MM.1S (cell line): ENCODE results near the gene HSPA1L.

Experiments used
- DNase-seq: peaks from one replicate; pipeline ENCODE4 v3.0.0-alpha.2; 2015
- H2AFZ ChIP-seq: fragments of 300-600 bp; sonication (generic); 2 replicates; pipeline ENCODE4 v1.6.0; 2016; ENCODE audit warnings: antibody characterized with exemption, low read length
- H3F3A ChIP-seq: fragments of 300-600 bp; sonication (generic); 2 replicates; pipeline ENCODE4 v1.6.1; 2016; ENCODE audit warnings: mild to moderate bottlenecking, antibody characterized with exemption, low read length, moderate library complexity, mixed read lengths; ENCODE audit not compliant: insufficient read depth
- H3K27ac ChIP-seq: fragments of 300-600 bp; sonication (generic); 2 replicates; pipeline ENCODE4 v1.5.1; 2016; ENCODE audit warnings: mild to moderate bottlenecking, low read length
- H3K27me3 ChIP-seq: fragments of 300-600 bp; sonication (generic); replicated peaks from 2 replicates; pipeline ENCODE4 v1.6.0; 2016; ENCODE audit warnings: low read length; ENCODE audit not compliant: insufficient read depth
- H3K36me3 ChIP-seq: fragments of 300-600 bp; sonication (generic); replicated peaks from 2 replicates; pipeline ENCODE4 v1.6.1; 2016; ENCODE audit warnings: mild to moderate bottlenecking, low read length, mixed read lengths; ENCODE audit not compliant: insufficient read depth
- H3K4me1 ChIP-seq: fragments of 300-600 bp; sonication (generic); 2 replicates; pipeline ENCODE4 v1.6.1; 2016; ENCODE audit warnings: low read length, mixed read lengths
- H3K4me2 ChIP-seq: fragments of 300-600 bp; sonication (generic); 2 replicates; pipeline ENCODE4 v1.6.0; 2016; ENCODE audit warnings: low read depth, low read length
- H3K4me3 ChIP-seq: fragments of 300-600 bp; sonication (generic); 2 replicates; pipeline ENCODE4 v1.5.1; 2016; ENCODE audit warnings: low read length, mixed read lengths
- H3K79me2 ChIP-seq: fragments of 300-600 bp; sonication (generic); 2 replicates; pipeline ENCODE4 v1.6.1; 2016; ENCODE audit warnings: mixed run types, low read length, mixed read lengths
- H3K9ac ChIP-seq: fragments of 300-600 bp; sonication (generic); 2 replicates; pipeline ENCODE4 v1.6.1; 2016; ENCODE audit warnings: low read length, mixed read lengths
- H3K9me2 ChIP-seq: fragments of 300-600 bp; sonication (generic); replicated peaks from 2 replicates; pipeline ENCODE4 v1.6.1; 2016; ENCODE audit warnings: mild to moderate bottlenecking, low read length, mixed read lengths; ENCODE audit not compliant: insufficient read depth
- H3K9me3 ChIP-seq: fragments of 300-600 bp; sonication (generic); replicated peaks from 2 replicates; pipeline ENCODE4 v1.6.1; 2016; ENCODE audit warnings: mild to moderate bottlenecking, low read length, mixed read lengths; ENCODE audit not compliant: insufficient read depth
- H4K20me1 ChIP-seq: fragments of 300-600 bp; sonication (generic); 2 replicates; pipeline ENCODE4 v1.6.1; 2016; ENCODE audit warnings: mild to moderate bottlenecking, low read length, moderate library complexity, mixed read lengths; ENCODE audit not compliant: insufficient read depth
- CTCF ChIP-seq: fragments of 300-600 bp; sonication (generic); IDR thresholded peaks from 2 replicates; pipeline ENCODE4 v1.5.1; 2016; ENCODE audit warnings: antibody characterized with exemption, low read length, mixed read lengths
- EZH2 ChIP-seq: fragments of 300-600 bp; sonication (generic); optimal IDR thresholded peaks from 2 replicates; pipeline ENCODE3; 2017; ENCODE audit warnings: low read depth, mild to moderate bottlenecking, antibody characterized with exemption, low read length, mixed read lengths
- EZH2phosphoT487 ChIP-seq: fragments of 300-600 bp; sonication (generic); IDR thresholded peaks from 2 replicates; pipeline ENCODE4 v1.6.1; 2018; ENCODE audit warnings: antibody characterized with exemption, low read length

The HSPA1L gene

DNA sequence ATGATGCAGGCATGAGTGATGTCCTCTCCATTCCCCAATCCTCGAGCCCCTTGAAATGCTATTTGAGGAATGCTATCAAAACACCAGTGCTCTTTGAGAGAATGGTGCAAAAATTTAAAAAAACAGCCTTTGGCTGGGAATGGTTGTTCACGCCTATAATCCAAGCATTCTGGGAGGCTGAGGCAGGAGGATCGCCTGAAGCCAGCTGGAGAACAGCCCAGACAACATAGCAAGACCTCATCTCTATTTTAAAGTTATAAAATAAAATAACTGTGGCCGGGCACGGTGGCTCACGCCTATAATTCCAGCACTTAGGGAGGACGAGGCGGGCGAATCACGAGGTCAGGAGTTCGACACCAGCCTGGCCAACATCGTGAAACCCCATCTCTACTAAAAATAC, 15.3 kb downstream of the HSPA1L start:
- Histone ChIP-seq H3F3A (peaks cover 11% of the 10 kb centered on the region), H3K4me3 (no peak overlapping the region), H3K36me3 (no peaks in the 10 kb centered on the region), H4K20me1 (no peaks in the 10 kb centered on the region), H3K9me3 (no peaks in the 10 kb centered on the region), H3K79me2 (peaks cover 29% of the 10 kb centered on the region), H2AFZ (no peak overlapping the region), H3K4me2 (no peak overlapping the region), H3K4me1 (no peaks in the 10 kb centered on the region), H3K9ac (no peak overlapping the region), H3K9me2 (no peaks in the 10 kb centered on the region), H3K27ac (no peak overlapping the region), H3K27me3 (no peaks in the 10 kb centered on the region)
- TF ChIP-seq EZH2 (no peak), EZH2phosphoT487 (no peak), CTCF (no peak)
- no peak for DNase-seq

DNA sequence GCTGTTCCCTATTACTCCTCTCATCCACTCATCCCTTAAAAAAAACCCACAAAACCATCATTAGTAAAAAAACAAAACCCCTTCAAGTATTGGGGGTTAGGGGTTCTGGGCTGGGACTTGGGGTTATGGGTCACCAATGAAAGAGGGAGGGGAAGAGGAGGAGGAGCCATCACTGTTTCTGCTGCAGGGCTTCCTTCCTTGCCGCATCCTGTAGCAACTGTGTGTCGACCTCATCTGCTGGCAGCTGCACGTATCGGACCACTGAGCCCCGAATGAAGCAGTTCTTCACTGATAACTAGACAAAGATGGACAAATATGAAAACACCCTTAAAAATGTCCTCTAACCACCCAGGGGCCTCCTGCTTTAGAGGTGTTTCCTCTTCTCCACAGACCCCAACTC, 17.5 kb downstream of the HSPA1L start:
- Histone ChIP-seq H3K36me3 (no peaks in the 10 kb centered on the region), H3K4me3 (no peak overlapping the region), H3K27ac (no peak overlapping the region), H4K20me1 (no peaks in the 10 kb centered on the region), H3K9ac (no peak overlapping the region), H2AFZ (no peak overlapping the region), H3K79me2 (peaks cover 34% of the 10 kb centered on the region), H3K4me1 (peaks cover 7% of the 10 kb centered on the region), H3K9me3 (no peaks in the 10 kb centered on the region), H3K4me2 (no peak overlapping the region), H3F3A (peaks cover 16% of the 10 kb centered on the region), H3K9me2 (no peaks in the 10 kb centered on the region), H3K27me3 (no peaks in the 10 kb centered on the region)
- DNase-seq, result no peak
- TF ChIP-seq EZH2 (no peak), CTCF (no peak), EZH2phosphoT487 (no peak)

DNA sequence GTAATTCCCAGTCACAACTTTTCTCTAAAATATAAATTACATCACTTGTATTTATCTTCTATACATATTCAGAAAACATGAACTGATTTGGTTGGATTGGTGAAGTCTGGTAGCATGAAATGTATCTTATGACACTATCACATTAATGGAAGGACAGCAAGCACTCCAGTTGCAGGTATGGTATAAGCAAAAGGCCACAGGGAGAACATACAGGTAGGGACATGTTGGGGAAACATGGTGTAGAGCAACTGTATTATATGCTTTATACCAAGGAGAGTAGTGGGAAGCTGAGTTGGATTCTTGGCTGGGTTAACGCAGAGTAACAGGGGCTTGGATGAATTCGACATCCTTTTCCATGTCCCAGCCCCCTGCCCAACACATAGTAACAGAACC, 18.1 kb downstream of the HSPA1L start:
- H3K4me2 ChIP-seq, result no peak overlapping the region
- no peaks in the 10 kb centered on the region for H3K36me3 ChIP-seq
- TF ChIP-seq EZH2 (no peak), EZH2phosphoT487 (no peak), CTCF (no peak)
- peak overlapping the region; percentile 5; the same call in 1 of the 2 replicates for H3K27ac ChIP-seq
- no peaks in the 10 kb centered on the region for H3K9me2 ChIP-seq
- no peaks in the 10 kb centered on the region for H4K20me1 ChIP-seq
- H3K4me3 ChIP-seq, result no peak overlapping the region
- no peak overlapping the region for H3K9ac ChIP-seq
- H3K4me1 ChIP-seq, result peaks cover 7% of the 10 kb centered on the region
- H3K9me3 ChIP-seq, result no peaks in the 10 kb centered on the region
- H3F3A ChIP-seq, result peaks cover 21% of the 10 kb centered on the region
- DNase-seq, result no peak
- no peak overlapping the region for H2AFZ ChIP-seq
- no peaks in the 10 kb centered on the region for H3K27me3 ChIP-seq
- H3K79me2 ChIP-seq, result peaks cover 40% of the 10 kb centered on the region
